ENCODE results near the gene SCGB3A2. TPM values are rescaled to one million over a fixed set of nuclear protein-coding genes. Genes with fewer than 3 reads are reported as not detected.

SCGB3A2 gene
- total RNA-seq, 1 donor from 2014 or later = 1.2 TPM

- Mint-ChIP-seq H3K4me3 (ENCODE audit: unreplicated experiment) (no peak overlapping the region), H3K27ac (ENCODE audit: unreplicated experiment) (no peak overlapping the region), H3K36me3 (ENCODE audit: unreplicated experiment) (peaks cover 4% of the 10 kb centered on the region), H3K4me1 (ENCODE audit: low read depth, unreplicated experiment) (peaks cover 6% of the 10 kb centered on the region), H3K27me3 (ENCODE audit: unreplicated experiment) (peaks cover 16% of the 10 kb centered on the region), H3K9me3 (ENCODE audit: unreplicated experiment) (no peaks in the 10 kb centered on the region)
- TF ChIP-seq CTCF (IDR thresholded peaks at IDR 0.05; ENCODE audit: partially characterized antibody, unreplicated experiment) = no peak
- no peak for DNase-seq
These were observed 3.6 kb upstream of the SCGB3A2 start for GRCh38 chr5:147874910-147875367.

GRCh38 chr5:147876141-147876540 is 2.4 kb upstream of the SCGB3A2 start:
- Mint-ChIP-seq H3K9me3 (ENCODE audit: unreplicated experiment) (no peaks in the 10 kb centered on the region), H3K4me3 (ENCODE audit: unreplicated experiment) (no peak overlapping the region), H3K36me3 (ENCODE audit: unreplicated experiment) (peaks cover 4% of the 10 kb centered on the region), H3K27me3 (ENCODE audit: unreplicated experiment) (peaks cover 15% of the 10 kb centered on the region), H3K4me1 (ENCODE audit: low read depth, unreplicated experiment) (peaks cover 6% of the 10 kb centered on the region), H3K27ac (ENCODE audit: unreplicated experiment) (no peak overlapping the region)
- no peak for DNase-seq
- TF ChIP-seq CTCF (IDR thresholded peaks at IDR 0.05; ENCODE audit: partially characterized antibody, unreplicated experiment) = no peak

- Mint-ChIP-seq H3K27me3 (ENCODE audit: unreplicated experiment) (peaks cover 12% of the 10 kb centered on the region), H3K9me3 (ENCODE audit: unreplicated experiment) (no peaks in the 10 kb centered on the region), H3K4me3 (ENCODE audit: unreplicated experiment) (no peak overlapping the region), H3K36me3 (ENCODE audit: unreplicated experiment) (peaks cover 4% of the 10 kb centered on the region), H3K4me1 (ENCODE audit: low read depth, unreplicated experiment) (peaks cover 6% of the 10 kb centered on the region), H3K27ac (ENCODE audit: unreplicated experiment) (no peak overlapping the region)
- TF ChIP-seq CTCF (IDR thresholded peaks at IDR 0.05; ENCODE audit: partially characterized antibody, unreplicated experiment) = no peak
- DNase-seq = no peak
These were observed 1.9 kb upstream of the SCGB3A2 start for GRCh38 chr5:147876626-147877025.

GRCh38 chr5:147879784-147880183 is 1.3 kb downstream of the SCGB3A2 start:
- no peak for TF ChIP-seq CTCF (IDR thresholded peaks at IDR 0.05; ENCODE audit: partially characterized antibody, unreplicated experiment)
- H3K27me3 Mint-ChIP-seq (ENCODE audit: unreplicated experiment) = no peaks in the 10 kb centered on the region
- no peak overlapping the region for H3K4me3 Mint-ChIP-seq (ENCODE audit: unreplicated experiment)
- H3K36me3 Mint-ChIP-seq (ENCODE audit: unreplicated experiment) = no peaks in the 10 kb centered on the region
- no peak overlapping the region for H3K27ac Mint-ChIP-seq (ENCODE audit: unreplicated experiment)
- peaks cover 5% of the 10 kb centered on the region for H3K4me1 Mint-ChIP-seq (ENCODE audit: low read depth, unreplicated experiment)
- no peaks in the 10 kb centered on the region for H3K9me3 Mint-ChIP-seq (ENCODE audit: unreplicated experiment)
- DNase-seq = no peak

GRCh38 chr5:147880487-147880886 is 2.0 kb downstream of the SCGB3A2 start:
- TF ChIP-seq CTCF (IDR thresholded peaks at IDR 0.05; ENCODE audit: partially characterized antibody, unreplicated experiment) = no peak
- Mint-ChIP-seq H3K4me3 (ENCODE audit: unreplicated experiment) (no peak overlapping the region), H3K36me3 (ENCODE audit: unreplicated experiment) (no peaks in the 10 kb centered on the region), H3K27ac (ENCODE audit: unreplicated experiment) (no peak overlapping the region), H3K4me1 (ENCODE audit: low read depth, unreplicated experiment) (peaks cover 2% of the 10 kb centered on the region), H3K9me3 (ENCODE audit: unreplicated experiment) (no peaks in the 10 kb centered on the region), H3K27me3 (ENCODE audit: unreplicated experiment) (no peaks in the 10 kb centered on the region)
- no peak for DNase-seq

Data from glutamatergic neuron (in vitro differentiated cells).